IMR-90 (cell line): ENCODE results near the gene NCOA7. TPM values are rescaled to one million over a fixed set of nuclear protein-coding genes. Genes with fewer than 3 reads are reported as not detected.

Source experiments
- ATAC-seq: fragments of 200-7000 bp; cut with Tn5 transposase; 2 replicates; pipeline ENCODE4 v1.9.1; 2020; ENCODE audit warnings: low read depth, mild to moderate bottlenecking, moderate library complexity
- BruUV-seq: library from RNA; stranded (reverse); fragments of 400-500 nt; replicated peaks from 2 replicates; lab custom pipeline; 2021; lab: Mats Ljungman, UMichigan
- CTCF ChIA-PET: fragments of 300-600 bp; formaldehyde crosslinking; extraction: SDS; loops from one replicate; lab custom pipeline; 2021; ENCODE audit warnings: antibody characterized with exemption; lab: Yijun Ruan, JAX
- POLR2A ChIA-PET: fragments of 300-600 bp; sonication (Branson Sonifier 250); formaldehyde crosslinking; loops from one replicate; lab custom pipeline; 2022; ENCODE audit warnings: antibody characterized with exemption; ENCODE audit not compliant: unreplicated experiment; lab: Charles Lee
- DNase-seq: peaks from one replicate; pipeline ENCODE4 v3.0.0; 2013
- H2AFZ ChIP-seq: replicated peaks from 2 replicates; pipeline ENCODE3; 2013; ENCODE audit warnings: low read length, mild to moderate bottlenecking; ENCODE audit not compliant: poor library complexity
- H2AK5ac ChIP-seq: 2 replicates; pipeline ENCODE4 v1.6.1; 2013; ENCODE audit warnings: low read depth, low read length, inconsistent platforms
- H2AK9ac ChIP-seq: replicated peaks from 2 replicates; pipeline ENCODE3; 2013; ENCODE audit warnings: mild to moderate bottlenecking, low read depth, low read length, moderate library complexity; ENCODE audit not compliant: poor library complexity
- H2BK120ac ChIP-seq: 2 replicates; pipeline ENCODE4 v1.6.1; 2013; ENCODE audit warnings: low read depth, low read length, inconsistent platforms
- H2BK15ac ChIP-seq: 3 replicates; pipeline ENCODE4 v1.6.1; 2013; ENCODE audit warnings: low read depth, low read length, inconsistent platforms
- H2BK20ac ChIP-seq: 2 replicates; pipeline ENCODE4 v1.6.1; 2013; ENCODE audit warnings: low read depth, mild to moderate bottlenecking, inconsistent platforms, low read length, moderate library complexity
- H2BK5ac ChIP-seq: 2 replicates; pipeline ENCODE4 v1.6.1; 2013; ENCODE audit warnings: mild to moderate bottlenecking, low read depth, low read length, inconsistent platforms; ENCODE audit not compliant: poor library complexity, severe bottlenecking
- H3K14ac ChIP-seq: replicated peaks from 2 replicates; pipeline ENCODE4 v1.6.1; 2013; ENCODE audit warnings: low read depth, low read length, inconsistent platforms
- H3K18ac ChIP-seq: 2 replicates; pipeline ENCODE4 v1.6.1; 2013; ENCODE audit warnings: low read depth, low read length, control low read depth
- H3K23ac ChIP-seq: 2 replicates; pipeline ENCODE4 v1.6.1; 2013; ENCODE audit warnings: low read depth, low read length, inconsistent platforms
- H3K27ac ChIP-seq: 2 replicates; pipeline ENCODE4 v1.5.1; 2013; ENCODE audit warnings: mild to moderate bottlenecking, control low read depth, low read length; ENCODE audit not compliant: insufficient read depth
- H3K27me3 ChIP-seq: 2 replicates; pipeline ENCODE4 v1.6.1; 2013; ENCODE audit warnings: low read length; ENCODE audit not compliant: control insufficient read depth, insufficient read depth
- H3K36me3 ChIP-seq: 2 replicates; pipeline ENCODE4 v1.6.1; 2013; ENCODE audit warnings: low read length, mixed read lengths; ENCODE audit not compliant: control insufficient read depth, insufficient read depth
- H3K4ac ChIP-seq: 2 replicates; pipeline ENCODE4 v1.6.1; 2013; ENCODE audit warnings: low read depth, low read length, inconsistent platforms
- H3K4me1 ChIP-seq: 2 replicates; pipeline ENCODE4 v1.6.1; 2013; ENCODE audit warnings: low read length, mixed read lengths; ENCODE audit not compliant: control insufficient read depth, insufficient read depth
- H3K4me2 ChIP-seq: 2 replicates; pipeline ENCODE4 v1.6.1; 2013; ENCODE audit warnings: low read depth, mild to moderate bottlenecking, control low read depth, low read length, moderate library complexity
- H3K4me3 ChIP-seq: 2 replicates; pipeline ENCODE4 v1.5.1; 2013; ENCODE audit warnings: low read depth, mild to moderate bottlenecking, control low read depth, low read length, moderate library complexity; ENCODE audit not compliant: insufficient read depth
- H3K56ac ChIP-seq: 2 replicates; pipeline ENCODE4 v1.6.1; 2013; ENCODE audit warnings: low read length, inconsistent platforms; ENCODE audit not compliant: insufficient read depth; ENCODE audit errors: extremely low read depth
- H3K79me1 ChIP-seq, 2 experiments: 2 replicates each; pipeline ENCODE4 v1.6.1; 2013; ENCODE audit warnings: low read length in 2 of 2, inconsistent platforms in 1 of 2, low read depth in 1 of 2
- H3K9ac ChIP-seq: 2 replicates; pipeline ENCODE4 v1.6.1; 2013; ENCODE audit warnings: low read depth, low read length, control low read depth
- H3K9me1 ChIP-seq: 2 replicates; pipeline ENCODE4 v1.6.1; 2013; ENCODE audit warnings: low read length, inconsistent platforms; ENCODE audit not compliant: insufficient read depth
- H3K9me3 ChIP-seq: 2 replicates; pipeline ENCODE4 v1.6.1; 2013; ENCODE audit warnings: low read length; ENCODE audit not compliant: control insufficient read depth, insufficient read depth
- H4K20me1 ChIP-seq: 2 replicates; pipeline ENCODE4 v1.6.1; 2013; ENCODE audit warnings: low read length, inconsistent platforms; ENCODE audit not compliant: insufficient read depth
- H4K5ac ChIP-seq: 2 replicates; pipeline ENCODE4 v1.6.1; 2013; ENCODE audit warnings: mild to moderate bottlenecking, low read depth, low read length, control low read depth
- H4K8ac ChIP-seq, 2 experiments: 2 replicates each; pipeline ENCODE4 v1.6.1; 2013; ENCODE audit warnings: low read depth in 2 of 2, low read length in 2 of 2, control low read depth in 1 of 2, inconsistent platforms in 1 of 2
- H4K91ac ChIP-seq: 2 replicates; pipeline ENCODE4 v1.6.1; 2013; ENCODE audit warnings: low read depth, low read length, inconsistent platforms; ENCODE audit not compliant: insufficient read depth
- MAZ ChIP-seq: IDR thresholded peaks from 2 replicates; pipeline ENCODE4 v1.6.1; 2012; ENCODE audit warnings: low read depth, mild to moderate bottlenecking, low read length, improper control_type of control experiment, moderate library complexity, borderline replicate concordance
- MXI1 ChIP-seq: IDR thresholded peaks from 2 replicates; pipeline ENCODE4 v1.6.1; 2012; ENCODE audit warnings: low read depth, mild to moderate bottlenecking, low read length, moderate library complexity, borderline replicate concordance
- WGBS, 2 experiments: methylation state at CpG; one replicate each; pipeline versions ENCODE4 v1.1.5 to v1.1.7; 2013; ENCODE audit warnings: missing lambda C conversion rate in 2 of 2; ENCODE audit not compliant: insufficient read length in 1 of 2; ENCODE audit errors: extremely low coverage in 2 of 2; 5-methylcytosine and 5-hydroxymethylcytosine counted together
- dilution Hi-C: fragments of 300-500 bp; cut with HindIII; formaldehyde crosslinking; loops from one replicate; pipeline ENCODE4 v1.14.3; 2018; ENCODE audit warnings: low sequenced_read_pairs; ENCODE audit not compliant: unreplicated experiment
- in situ Hi-C: fragments of 300-500 bp; cut with MboI; formaldehyde crosslinking; loops from 3 replicates; pipeline ENCODE4 v1.14.3; 2019; ENCODE audit warnings: low sequenced_read_pairs, inconsistent platforms, mixed read lengths
- intact Hi-C: fragments of 100-400 bp; cut with micrococcal nuclease; formaldehyde crosslinking; loops from 2 replicates; pipeline ENCODE4 v1.10.0; 2022
- polyA plus RNA-seq, 3 experiments: library from polyadenylated mRNA; depleted of rRNA; stranded (reverse); fragments of >200 nt; gene quantifications; 2 replicates each; pipeline ENCODE4 v1.2.3, GENCODE V29; 2012; ENCODE audit warnings: low replicate concordance in 1 of 3
- total RNA-seq: library from RNA; depleted of rRNA; stranded (reverse); fragments of >200 nt; gene quantifications from 2 replicates; pipeline ENCODE4 v1.2.3, GENCODE V29; 2012

NCOA7 gene
- total and polyA plus RNA-seq, 2 of the 4 experiments (the other 2 are of a cell fraction): 12.6 to 12.9 TPM

GRCh38 chr6:125809570-125810170 is 18.9 kb downstream of the NCOA7 start:
- no peak overlapping the region for H4K8ac ChIP-seq
- H2AK5ac ChIP-seq: no peak overlapping the region
- H3K56ac ChIP-seq: no peak overlapping the region
- H3K14ac ChIP-seq: no peak overlapping the region
- no TSS peak for BruUV-seq
- H2BK15ac ChIP-seq: no peak overlapping the region
- peak overlapping the region; percentile 58; the same call in 1 of the 2 replicates for H2BK20ac ChIP-seq
- in situ Hi-C loops (no loop called here), dilution Hi-C loops (no loop called here), intact Hi-C loops (no loop called here)
- H3K9ac ChIP-seq: no peak overlapping the region
- no peaks in the 10 kb centered on the region for H3K27me3 ChIP-seq
- H4K91ac ChIP-seq: no peak overlapping the region
- WGBS, 2 experiments: no CpG with 5 or more reads among the region's 3 CpGs
- H3K79me1 ChIP-seq: peaks cover 12 to 31% of the 10 kb centered on the region in 2 experiments; a peak in 3 of 4 replicates
- no peak overlapping the region; the same call in 1 of the 2 replicates for H3K23ac ChIP-seq
- DNase-seq: no peak
- no peak overlapping the region for H3K4ac ChIP-seq
- H2BK5ac ChIP-seq: no peak overlapping the region
- ChIA-PET POLR2A (interaction anchor here (0.6 kb wide), 1 partner anchor 628 kb away, joined by 4 read pairs; no protein-coding TSS in a partner anchor), CTCF (interaction anchor here (1.2 kb wide), 1 partner anchor 18 kb away, joined by 4 read pairs; the partner anchor contains the start of gene NCOA7)
- no peak overlapping the region for H3K27ac ChIP-seq
- no peak overlapping the region for H3K4me2 ChIP-seq
- peaks cover 19% of the 10 kb centered on the region for H3K4me1 ChIP-seq
- H2BK120ac ChIP-seq: no peak overlapping the region
- H4K5ac ChIP-seq: no peak overlapping the region
- H2AFZ ChIP-seq: no peak overlapping the region
- 0 out of 2 replicates have a peak, but pooled peaks cover 1% of the 10 kb centered on the region for H3K36me3 ChIP-seq
- H4K20me1 ChIP-seq: no peaks in the 10 kb centered on the region; the same call in 1 of the 2 replicates
- no peak for ATAC-seq
- no peak overlapping the region for H2AK9ac ChIP-seq
- no peak overlapping the region for H3K4me3 ChIP-seq
- TF ChIP-seq MAZ (no peak), MXI1 (no peak)
- H3K18ac ChIP-seq: no peak overlapping the region
- no peaks in the 10 kb centered on the region for H3K9me3 ChIP-seq
- peaks cover 11% of the 10 kb centered on the region for H3K9me1 ChIP-seq
